Sigmoid colon (tissue), 7 donors: ENCODE results near the gene ZFYVE26. TPM values are rescaled to one million over a fixed set of nuclear protein-coding genes. Genes with fewer than 3 reads are reported as not detected.

Source experiments
- DNase-seq: peaks from one replicate; pipeline ENCODE4 v3.0.0-alpha.2; 2019
- H3K27ac ChIP-seq, 4 donors: fragments of 200-600 bp; sonication (generic); one replicate each; pipeline ENCODE4 v1.5.1; 2016 to 2019; ENCODE audit warnings: mild to moderate bottlenecking in 1 of 4
- H3K27me3 ChIP-seq, 3 donors: fragments of 200-600 bp; sonication (generic); one replicate each; pipeline ENCODE4 v1.5.1; 2019; ENCODE audit warnings: mild to moderate bottlenecking in 1 of 3
- H3K36me3 ChIP-seq, 4 donors: fragments of 200-600 bp; sonication (generic); one replicate each; pipeline ENCODE4 v1.5.1; 2016 to 2019
- H3K4me1 ChIP-seq, 4 donors: fragments of 200-600 bp; sonication (generic); one replicate each; pipeline ENCODE4 v1.5.1; 2017 to 2019
- H3K4me3 ChIP-seq, 4 donors: fragments of 200-600 bp; sonication (generic); one replicate each; pipeline ENCODE4 v1.5.1; 2017 to 2019; ENCODE audit warnings: mild to moderate bottlenecking in 2 of 4, moderate library complexity in 1 of 4
- H3K9me3 ChIP-seq, 4 donors: fragments of 200-600 bp in 3 of 4; sonication (generic) in 3 of 4; one replicate each; pipeline versions ENCODE4 v1.5.1 to v1.6.1; 2013 to 2019
- EP300 ChIP-seq, 4 donors: sonication (generic); formaldehyde crosslinking; IDR thresholded peaks; one replicate each; pipeline ENCODE4 v1.6.1; 2017; ENCODE audit warnings: antibody characterized with exemption in 4 of 4
- POLR2A ChIP-seq, 2 donors: fragments of 450-650 bp; IDR thresholded peaks; one replicate each; pipeline ENCODE4 v1.6.1; 2016; ENCODE audit warnings: antibody characterized with exemption in 2 of 2, mild to moderate bottlenecking in 2 of 2, moderate library complexity in 2 of 2
- POLR2AphosphoS5 ChIP-seq, 4 donors: sonication (generic); formaldehyde crosslinking; IDR thresholded peaks; one replicate each; pipeline ENCODE4 v1.6.1; 2017; ENCODE audit warnings: antibody characterized with exemption in 4 of 4
- WGBS, 2 donors: extraction: QIAGEN DNeasy Blood & Tissue Kit; methylation state at CpG; one replicate each; pipeline ENCODE4 v1.1.7; 2013; 5-methylcytosine and 5-hydroxymethylcytosine counted together
- intact Hi-C: fragments of 100-400 bp; cut with DNase I; formaldehyde crosslinking; loops from one replicate; pipeline ENCODE4 v1.15.1; 2023
- polyA plus RNA-seq, 3 donors: library from polyadenylated mRNA; stranded (reverse); fragments of 200-250 nt; gene quantifications; one replicate each; pipeline ENCODE4 v1.2.3, GENCODE V29; 2013
- total RNA-seq, 4 donors: library from RNA; depleted of rRNA; stranded (reverse); fragments of >200 nt; gene quantifications; one replicate each; pipeline ENCODE4 v1.1.0, GENCODE V29; 2016
- TF ChIP-seq, protein P1 (sequence below), 4 experiments: fragments of 450-650 bp in 3 of 4; fragments of 200-600 bp in 1 of 4; IDR thresholded peaks; one replicate each; pipeline ENCODE4 v1.5.1; 2016 to 2019; ENCODE audit warnings: antibody characterized with exemption in 4 of 4, mild to moderate bottlenecking in 3 of 4, moderate library complexity in 2 of 4
- donor health status: healthy with polysubstance abuse.
- donor health status: Bipolar disorder and iron deficiency.
- donor health status: healthy.

The ZFYVE26 gene
- total RNA-seq, result 10 to 100 TPM; 16.6 to 48.7 (median 22.1) TPM
- polyA plus RNA-seq, result 10 to 100 TPM in 1 of 3 donors, 1 to 10 TPM in 2; 1.8 to 10.5 (median 4.2) TPM

- Histone ChIP-seq H3K4me1 (peaks cover 0 to 31% (median 26%) of the 10 kb centered on the region in 4 donors), H3K36me3 (peaks cover 0 to 24% (median 0%) of the 10 kb centered on the region in 4 donors), H3K9me3 (no peaks in the 10 kb centered on the region), H3K4me3 (peak within 1 kb of the TSS; percentile 71 to 87 (median 74)), H3K27ac (peak within 1 kb of the TSS; percentile 80 to 84 (median 82)), H3K27me3 (no peaks in the 10 kb centered on the region)
- TF ChIP-seq POLR2A (IDR thresholded peaks at IDR 0.05) (no peak), EP300 (IDR thresholded peaks at IDR 0.05) (no peak), POLR2AphosphoS5 (IDR thresholded peaks at IDR 0.05) (peak; percentile 25 to 80 (median 58))
- TF ChIP-seq, protein P1, sequence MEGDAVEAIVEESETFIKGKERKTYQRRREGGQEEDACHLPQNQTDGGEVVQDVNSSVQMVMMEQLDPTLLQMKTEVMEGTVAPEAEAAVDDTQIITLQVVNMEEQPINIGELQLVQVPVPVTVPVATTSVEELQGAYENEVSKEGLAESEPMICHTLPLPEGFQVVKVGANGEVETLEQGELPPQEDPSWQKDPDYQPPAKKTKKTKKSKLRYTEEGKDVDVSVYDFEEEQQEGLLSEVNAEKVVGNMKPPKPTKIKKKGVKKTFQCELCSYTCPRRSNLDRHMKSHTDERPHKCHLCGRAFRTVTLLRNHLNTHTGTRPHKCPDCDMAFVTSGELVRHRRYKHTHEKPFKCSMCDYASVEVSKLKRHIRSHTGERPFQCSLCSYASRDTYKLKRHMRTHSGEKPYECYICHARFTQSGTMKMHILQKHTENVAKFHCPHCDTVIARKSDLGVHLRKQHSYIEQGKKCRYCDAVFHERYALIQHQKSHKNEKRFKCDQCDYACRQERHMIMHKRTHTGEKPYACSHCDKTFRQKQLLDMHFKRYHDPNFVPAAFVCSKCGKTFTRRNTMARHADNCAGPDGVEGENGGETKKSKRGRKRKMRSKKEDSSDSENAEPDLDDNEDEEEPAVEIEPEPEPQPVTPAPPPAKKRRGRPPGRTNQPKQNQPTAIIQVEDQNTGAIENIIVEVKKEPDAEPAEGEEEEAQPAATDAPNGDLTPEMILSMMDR (IDR thresholded peaks at IDR 0.05), result no peak
- WGBS, 2 donors, result 0% methylated on average over 26 of the region's 26 CpGs
- peak; percentile 97 for DNase-seq
- intact Hi-C loops, result no loop called here
Measured at GRCh38 chr14:67816326-67817002, at the start of gene ZFYVE26. TSS of gene ZFYVE26 (minus strand) at chr14:67816590. CDS start at chr14:67815963, 627 bp downstream.

GRCh38 chr14:67863223-67863622 lies 46.8 kb upstream of the ZFYVE26 start:
- Histone ChIP-seq H3K4me1 (no peaks in the 10 kb centered on the region), H3K36me3 (no peaks in the 10 kb centered on the region), H3K27me3 (no peaks in the 10 kb centered on the region), H3K9me3 (no peaks in the 10 kb centered on the region), H3K27ac (no peak overlapping the region), H3K4me3 (no peak overlapping the region)
- no peak for DNase-seq
- TF ChIP-seq POLR2A (IDR thresholded peaks at IDR 0.05) (no peak), POLR2AphosphoS5 (IDR thresholded peaks at IDR 0.05) (no peak), EP300 (IDR thresholded peaks at IDR 0.05) (no peak)
- TF ChIP-seq, protein P1 (IDR thresholded peaks at IDR 0.05), result no peak
- intact Hi-C loops, result no loop called here
- 91 to 97% methylated on average over 2 of the region's 2 CpGs for WGBS, 2 donors

DNA sequence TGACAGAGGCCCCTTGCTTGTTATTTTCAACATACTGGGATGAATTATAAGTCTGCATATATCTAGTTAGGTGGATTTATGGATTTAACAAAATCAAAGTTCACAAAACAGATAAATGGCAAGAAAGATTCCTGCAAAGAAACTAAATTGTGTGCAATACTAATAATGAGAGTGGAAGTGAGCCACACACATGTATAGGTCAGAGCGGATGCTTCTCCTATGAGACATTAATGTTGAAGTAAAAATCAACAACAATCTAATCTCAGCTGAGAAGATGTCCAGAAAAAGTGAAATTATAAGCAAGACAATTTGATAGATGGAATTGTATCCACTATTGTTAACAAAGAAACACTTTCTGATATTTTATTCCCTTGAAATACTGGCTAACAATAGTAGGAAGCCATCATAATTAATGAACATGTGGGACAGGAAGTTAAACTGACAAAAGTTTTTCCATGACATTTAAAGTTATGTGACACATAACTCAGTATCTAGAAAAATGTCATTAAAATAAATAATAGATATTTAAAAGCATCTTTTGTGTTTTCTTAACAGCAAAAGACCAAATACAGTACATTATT lies 42.9 kb upstream of the ZFYVE26 start:
- no peak for DNase-seq
- no peaks in the 10 kb centered on the region for H3K27me3 ChIP-seq
- H3K27ac ChIP-seq, result no peak overlapping the region
- no peaks in the 10 kb centered on the region for H3K9me3 ChIP-seq
- H3K4me1 ChIP-seq, result no peaks in the 10 kb centered on the region
- intact Hi-C loops, result no loop called here
- H3K4me3 ChIP-seq, result no peak overlapping the region
- no peak for TF ChIP-seq POLR2A (IDR thresholded peaks at IDR 0.05)
- 90% methylated on average over 1 of the region's 1 CpG for WGBS, 2 donors
- no peaks in the 10 kb centered on the region for H3K36me3 ChIP-seq

DNA sequence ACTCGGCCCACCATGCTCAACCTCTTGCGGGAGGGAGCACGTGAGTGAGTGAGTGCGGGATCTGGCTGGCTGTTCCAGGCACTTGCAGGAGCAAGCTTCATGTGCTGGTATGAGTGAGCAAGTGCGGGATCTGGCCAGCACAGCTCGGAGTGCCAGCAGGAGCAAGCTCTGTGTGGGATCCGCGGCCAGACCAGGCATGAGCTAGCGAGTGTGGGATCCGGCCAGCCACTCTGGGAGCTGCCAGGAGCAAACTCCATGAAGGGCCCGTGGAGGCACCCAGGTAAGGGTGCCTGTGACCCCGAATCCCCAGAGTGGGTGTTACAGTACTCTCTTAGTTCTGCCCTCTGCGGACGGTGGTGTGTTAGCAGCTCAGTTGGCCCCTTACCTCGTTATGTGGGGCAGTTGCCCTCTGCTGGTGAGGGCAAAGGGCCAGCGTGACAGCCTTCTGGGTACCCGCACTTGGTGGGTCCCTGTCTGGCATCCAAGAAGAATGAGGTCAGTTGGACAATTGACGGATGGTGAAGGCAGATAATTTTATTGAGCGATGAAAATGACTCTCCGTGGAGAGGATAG lies 41.5 kb upstream of the ZFYVE26 start:
- H3K27me3 ChIP-seq, result no peaks in the 10 kb centered on the region
- no peaks in the 10 kb centered on the region for H3K4me1 ChIP-seq
- peak; percentile 60 for DNase-seq
- H3K9me3 ChIP-seq, result no peaks in the 10 kb centered on the region
- no peak overlapping the region for H3K27ac ChIP-seq
- no peak for TF ChIP-seq POLR2A (IDR thresholded peaks at IDR 0.05)
- TF ChIP-seq, protein P1 (IDR thresholded peaks at IDR 0.05), result no peak
- no peak for TF ChIP-seq POLR2AphosphoS5 (IDR thresholded peaks at IDR 0.05)
- TF ChIP-seq EP300 (IDR thresholded peaks at IDR 0.05), result no peak
- WGBS, 2 donors, result 91 to 96% methylated on average over 20 of the region's 20 CpGs
- no peak overlapping the region for H3K4me3 ChIP-seq
- H3K36me3 ChIP-seq, result no peaks in the 10 kb centered on the region
- intact Hi-C loops, result no loop called here

- no peak overlapping the region for H3K27ac ChIP-seq
- no peak for DNase-seq
- no peaks in the 10 kb centered on the region for H3K36me3 ChIP-seq
- WGBS, 2 donors, result 10 to 49% methylated on average over 2 of the region's 2 CpGs
- no peaks in the 10 kb centered on the region for H3K4me1 ChIP-seq
- H3K9me3 ChIP-seq, result no peaks in the 10 kb centered on the region
- TF ChIP-seq POLR2AphosphoS5 (IDR thresholded peaks at IDR 0.05) (no peak), POLR2A (IDR thresholded peaks at IDR 0.05) (no peak), EP300 (IDR thresholded peaks at IDR 0.05) (no peak)
- TF ChIP-seq, protein P1 (IDR thresholded peaks at IDR 0.05), result no peak
- H3K27me3 ChIP-seq, result no peaks in the 10 kb centered on the region
- intact Hi-C loops, result no loop called here
- no peak overlapping the region for H3K4me3 ChIP-seq
Measured at GRCh38 chr14:67856827-67857226, 40.4 kb upstream of the ZFYVE26 start.
